Lower leg skin (tissue), 4 donors: Measurements from ENCODE around the gene SELENBP1. TPM values are rescaled to one million over a fixed set of nuclear protein-coding genes. Genes with fewer than 3 reads are reported as not detected.

Experiments used
- DNase-seq, 2 donors: peaks; one replicate each; pipeline ENCODE4 v3.0.0-alpha.2; 2019; ENCODE audit warnings: low spot score in 2 of 2
- H3K4me3 ChIP-seq: fragments of 200-600 bp; sonication (generic); 2 replicates; pipeline ENCODE4 v1.5.1; 2017; ENCODE audit warnings: mild to moderate bottlenecking, low read depth; ENCODE audit not compliant: poor library complexity, severe bottlenecking
- CTCF ChIP-seq, 3 donors: fragments of 450-650 bp; IDR thresholded peaks; one replicate each; pipeline ENCODE4 v1.5.1; 2016; ENCODE audit warnings: antibody characterized with exemption in 3 of 3, mild to moderate bottlenecking in 3 of 3, moderate library complexity in 2 of 3
- POLR2A ChIP-seq, 2 donors: fragments of 450-650 bp; IDR thresholded peaks; one replicate each; pipeline ENCODE4 v1.6.1; 2016 to 2017; ENCODE audit warnings: antibody characterized with exemption in 2 of 2, mild to moderate bottlenecking in 1 of 2, moderate library complexity in 1 of 2
- WGBS, 2 donors: methylation state at CpG; one replicate each; pipeline ENCODE4 v1.1.5; 2018; 5-methylcytosine and 5-hydroxymethylcytosine counted together
- intact Hi-C: fragments of 100-400 bp; cut with DNase I; formaldehyde crosslinking; loops from one replicate; pipeline ENCODE4 v1.15.0; 2023; ENCODE audit warnings: low total_unique reads
- total RNA-seq, 4 donors: library from RNA; depleted of rRNA; stranded (reverse); fragments of >200 nt; gene quantifications; one replicate each; pipeline ENCODE4 v1.1.0, GENCODE V29; 2016

The SELENBP1 gene
- 10 to 100 TPM; 25.4 to 39.9 (median 38.1) TPM for total RNA-seq

- intact Hi-C loops, result no loop called here
- H3K4me3 ChIP-seq, result no peak within 1 kb of the TSS
- 19 to 25% methylated on average over 11 of the region's 11 CpGs for WGBS, 2 donors
- peak; percentile 70 to 94 for DNase-seq
- no peak for TF ChIP-seq POLR2A (IDR thresholded peaks at IDR 0.05)
Measured at GRCh38 chr1:151372058-151372934, at the start of gene SELENBP1. TSS of gene SELENBP1 (minus strand) at chr1:151372705. CDS start at chr1:151372641, 64 bp downstream.

- WGBS, 2 donors, result 85 to 93% methylated on average over 5 of the region's 5 CpGs
- intact Hi-C loops, result no loop called here
- DNase-seq, result no peak
- no peak for TF ChIP-seq CTCF (IDR thresholded peaks at IDR 0.05)
- no peak for TF ChIP-seq POLR2A (IDR thresholded peaks at IDR 0.05)
- H3K4me3 ChIP-seq, result no peak overlapping the region
Measured at GRCh38 chr1:151419819-151420218, 47.3 kb upstream of the SELENBP1 start.

GRCh38 chr1:151418081-151418480, 45.6 kb upstream of the SELENBP1 start:
- H3K4me3 ChIP-seq, result no peak overlapping the region
- TF ChIP-seq POLR2A (IDR thresholded peaks at IDR 0.05) (no peak), CTCF (IDR thresholded peaks at IDR 0.05) (no peak)
- 97 to 98% methylated on average over 3 of the region's 3 CpGs for WGBS, 2 donors
- no peak for DNase-seq
- intact Hi-C loops, result no loop called here

GRCh38 chr1:151416231-151416630, 43.7 kb upstream of the SELENBP1 start:
- no peak overlapping the region for H3K4me3 ChIP-seq
- no peak for DNase-seq
- 99 to 100% methylated on average over 4 of the region's 4 CpGs for WGBS, 2 donors
- intact Hi-C loops, result no loop called here
- TF ChIP-seq POLR2A (IDR thresholded peaks at IDR 0.05) (no peak), CTCF (IDR thresholded peaks at IDR 0.05) (no peak)

- intact Hi-C loops, result no loop called here
- WGBS, 2 donors, result 82 to 86% methylated on average over 2 of the region's 2 CpGs
- TF ChIP-seq POLR2A (IDR thresholded peaks at IDR 0.05) (no peak), CTCF (IDR thresholded peaks at IDR 0.05) (no peak)
- no peak for DNase-seq
- no peak overlapping the region for H3K4me3 ChIP-seq
Measured at GRCh38 chr1:151411884-151412283, 39.4 kb upstream of the SELENBP1 start.

GRCh38 chr1:151408891-151409290, 36.4 kb upstream of the SELENBP1 start:
- TF ChIP-seq CTCF (IDR thresholded peaks at IDR 0.05), result no peak
- no peak for TF ChIP-seq POLR2A (IDR thresholded peaks at IDR 0.05)
- intact Hi-C loops, result no loop called here
- DNase-seq, result no peak
- H3K4me3 ChIP-seq, result no peak overlapping the region
